IPS-15b (cell line): ENCODE measurements around the gene HK2.
"Not testable (repeated sequence)": the region's sequence is repeated elsewhere in the genome, so short reads cannot be mapped to it uniquely, and the experiment has no call there.

ENCODE experiments used
- H3K27me3 ChIP-seq: one replicate; pipeline ENCODE4 v1.6.1; 2013; ENCODE audit warnings: low read length; ENCODE audit not compliant: control insufficient read depth, insufficient read depth
- H3K36me3 ChIP-seq: one replicate; pipeline ENCODE4 v1.6.1; 2013; ENCODE audit warnings: low read length; ENCODE audit not compliant: control insufficient read depth, insufficient read depth
- H3K4me1 ChIP-seq: one replicate; pipeline ENCODE4 v1.6.1; 2013; ENCODE audit warnings: mild to moderate bottlenecking, low read length; ENCODE audit not compliant: control insufficient read depth, insufficient read depth
- H3K4me3 ChIP-seq: one replicate; pipeline ENCODE4 v1.5.1; 2013; ENCODE audit warnings: low read depth, low read length
- H3K9ac ChIP-seq: one replicate; pipeline ENCODE4 v1.6.1; 2013; ENCODE audit warnings: low read depth, mild to moderate bottlenecking, low read length
- H3K9me3 ChIP-seq: one replicate; pipeline ENCODE4 v1.6.1; 2013; ENCODE audit warnings: mild to moderate bottlenecking, low read length; ENCODE audit not compliant: control insufficient read depth, insufficient read depth

The HK2 gene

DNA sequence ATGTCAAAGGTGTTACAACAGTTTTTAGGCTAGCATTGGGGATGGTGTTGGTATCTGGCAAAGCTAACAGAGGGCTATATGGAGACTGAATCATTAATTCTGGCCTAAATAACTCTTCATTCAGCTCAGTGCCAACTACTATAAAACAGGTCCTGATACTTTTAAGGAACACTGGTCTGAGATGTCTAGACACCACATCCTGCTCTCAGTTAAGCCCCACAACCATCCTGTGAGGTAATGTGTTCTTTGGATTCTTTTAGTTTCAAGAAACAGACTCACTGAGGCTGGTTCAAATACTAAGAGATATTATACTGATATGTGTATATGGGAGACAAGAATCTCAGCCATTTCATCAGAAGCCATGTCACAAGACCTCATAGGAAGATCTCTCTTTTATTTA lies 14.2 kb upstream of the HK2 start:
- no peaks in the 10 kb centered on the region for H3K9me3 ChIP-seq
- no peaks in the 10 kb centered on the region for H3K4me1 ChIP-seq
- H3K4me3 ChIP-seq = no peak overlapping the region
- no peak overlapping the region for H3K9ac ChIP-seq
- H3K27me3 ChIP-seq = no peaks in the 10 kb centered on the region
- no peaks in the 10 kb centered on the region for H3K36me3 ChIP-seq

DNA sequence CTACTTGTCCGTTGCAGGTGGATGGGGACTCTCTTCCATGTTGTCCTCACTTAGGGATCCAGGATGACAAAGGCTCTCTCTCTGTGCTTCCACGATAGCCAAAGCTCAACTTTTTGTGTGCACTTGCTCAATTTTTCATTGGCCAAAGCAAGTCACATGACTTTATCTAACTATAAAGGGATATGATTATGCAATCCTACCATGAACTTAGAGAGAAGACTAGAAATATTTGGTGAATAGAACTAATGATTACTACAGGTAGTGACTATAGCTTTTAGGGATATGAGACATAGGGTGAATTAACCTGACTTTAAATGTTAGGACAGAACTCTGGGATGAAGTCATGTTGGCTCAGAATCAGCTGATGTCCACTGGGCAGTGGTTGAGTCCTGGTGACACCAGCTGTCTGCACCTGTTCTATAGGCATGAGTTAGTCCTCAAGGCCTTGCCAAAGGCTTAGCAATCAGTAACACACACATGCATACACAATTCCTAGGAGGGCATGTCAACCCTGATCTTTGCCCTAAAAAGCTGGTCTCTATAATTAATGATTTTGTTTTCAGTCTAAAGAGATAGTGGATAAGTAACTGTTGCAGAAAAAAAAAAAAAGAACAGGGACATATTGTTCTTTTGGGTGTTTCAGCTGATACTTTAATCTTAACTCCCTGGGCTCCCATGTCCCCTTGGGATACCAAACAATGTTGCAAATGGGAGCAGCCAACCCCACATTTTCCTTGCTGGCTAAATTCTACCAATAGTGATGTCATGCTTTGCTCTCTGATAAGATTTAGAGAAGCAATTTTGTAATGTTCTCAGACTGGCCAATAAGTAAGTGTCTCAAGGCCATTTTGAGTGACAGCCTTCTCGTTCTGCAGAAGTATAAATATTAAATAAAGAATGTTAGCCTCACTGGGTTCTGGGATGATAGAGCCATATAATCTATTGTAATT lies 12.5 kb upstream of the HK2 start:
- Histone ChIP-seq H3K9me3 (no peaks in the 10 kb centered on the region), H3K27me3 (no peaks in the 10 kb centered on the region), H3K4me1 (no peaks in the 10 kb centered on the region), H3K4me3 (no peak overlapping the region), H3K9ac (no peak overlapping the region), H3K36me3 (no peaks in the 10 kb centered on the region)

DNA sequence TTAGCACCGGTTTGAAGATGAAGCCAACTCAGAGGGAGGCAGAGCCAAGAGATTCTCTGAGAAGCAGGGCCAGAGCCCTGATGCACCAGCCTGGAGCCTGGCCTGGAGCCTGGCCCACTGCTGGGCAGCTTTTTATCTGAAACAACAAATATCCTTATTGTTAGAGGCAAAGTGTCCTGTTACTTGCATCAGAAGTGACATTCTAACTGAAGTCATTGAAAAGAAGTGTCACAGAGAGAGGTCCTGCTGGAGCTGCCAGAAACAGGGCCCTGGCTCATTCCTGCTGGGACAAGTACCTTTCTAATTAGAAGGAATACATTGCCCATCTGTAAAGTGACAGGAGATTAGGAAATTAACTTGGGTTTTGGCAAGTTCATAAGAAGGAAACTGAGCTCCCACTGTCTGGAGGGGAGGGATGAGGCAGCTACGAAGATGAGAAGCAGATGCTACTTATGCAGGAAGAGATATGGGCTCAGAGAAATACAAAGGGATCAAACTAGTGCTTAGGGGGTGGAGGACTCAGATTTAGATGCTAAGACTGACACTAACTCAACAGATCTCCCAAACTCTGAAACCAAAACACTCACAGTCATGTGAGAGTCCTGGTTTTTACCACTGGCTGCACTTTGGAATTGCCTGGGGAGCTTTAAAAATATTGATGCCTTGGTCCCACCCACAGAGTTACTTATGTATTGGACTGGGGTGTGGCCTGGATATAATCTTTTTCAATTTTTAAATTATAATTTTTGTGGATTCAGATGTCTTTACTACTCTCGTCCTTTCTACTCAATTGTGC lies 11.0 kb upstream of the HK2 start:
- Histone ChIP-seq H3K9me3 (no peaks in the 10 kb centered on the region), H3K9ac (no peak overlapping the region), H3K27me3 (no peaks in the 10 kb centered on the region), H3K4me3 (no peak overlapping the region), H3K4me1 (no peaks in the 10 kb centered on the region), H3K36me3 (no peaks in the 10 kb centered on the region)

DNA sequence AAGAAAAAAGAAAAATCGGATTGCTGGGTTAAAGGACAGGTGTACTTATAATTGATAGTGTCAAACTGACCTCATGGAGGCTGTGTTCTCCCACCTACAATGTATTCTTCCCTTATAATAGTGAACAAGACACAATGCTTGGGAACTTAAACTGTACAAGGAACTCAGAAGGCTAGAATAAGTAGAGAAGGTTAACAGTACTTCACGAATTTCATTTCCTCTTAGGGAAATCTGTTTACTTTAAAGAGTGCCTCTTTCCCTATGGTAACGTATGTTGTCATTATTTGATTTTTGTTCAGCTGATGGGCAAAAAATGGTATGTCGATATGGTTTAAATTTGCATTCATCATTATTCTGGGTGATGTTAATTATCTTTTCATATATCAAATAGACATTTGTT lies 9.2 kb upstream of the HK2 start:
- no peak overlapping the region for H3K4me3 ChIP-seq

DNA sequence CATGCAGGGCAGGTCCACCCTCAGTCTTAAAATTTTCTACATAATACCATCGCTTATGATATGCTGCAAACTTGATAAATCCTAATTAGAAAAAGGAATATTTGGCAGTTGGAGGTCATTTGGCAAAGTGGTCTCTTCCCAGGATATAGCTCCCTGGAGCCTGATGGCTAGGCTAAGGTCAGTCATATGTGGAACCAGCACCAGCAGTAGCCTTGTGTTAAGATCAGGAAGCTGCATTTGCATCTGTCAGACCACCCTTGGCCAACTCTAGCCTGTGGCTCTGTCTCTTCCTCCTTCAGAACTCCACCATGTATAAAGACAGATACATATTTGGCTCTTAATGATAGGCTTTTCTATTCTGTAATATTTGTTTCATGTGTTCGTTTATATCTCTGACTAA lies 5.4 kb upstream of the HK2 start:
- Histone ChIP-seq H3K27me3 (peaks cover 4% of the 10 kb centered on the region), H3K9ac (no peak overlapping the region), H3K36me3 (no peaks in the 10 kb centered on the region), H3K4me3 (no peak overlapping the region), H3K4me1 (peaks cover 5% of the 10 kb centered on the region), H3K9me3 (no peaks in the 10 kb centered on the region)

More for the DNA sequence above, 9.2 kb upstream of the HK2 start:
- Histone ChIP-seq H3K4me1 (no peaks in the 10 kb centered on the region), H3K27me3 (no peaks in the 10 kb centered on the region), H3K9ac (no peak overlapping the region), H3K9me3 (no peaks in the 10 kb centered on the region), H3K36me3 (no peaks in the 10 kb centered on the region)

DNA sequence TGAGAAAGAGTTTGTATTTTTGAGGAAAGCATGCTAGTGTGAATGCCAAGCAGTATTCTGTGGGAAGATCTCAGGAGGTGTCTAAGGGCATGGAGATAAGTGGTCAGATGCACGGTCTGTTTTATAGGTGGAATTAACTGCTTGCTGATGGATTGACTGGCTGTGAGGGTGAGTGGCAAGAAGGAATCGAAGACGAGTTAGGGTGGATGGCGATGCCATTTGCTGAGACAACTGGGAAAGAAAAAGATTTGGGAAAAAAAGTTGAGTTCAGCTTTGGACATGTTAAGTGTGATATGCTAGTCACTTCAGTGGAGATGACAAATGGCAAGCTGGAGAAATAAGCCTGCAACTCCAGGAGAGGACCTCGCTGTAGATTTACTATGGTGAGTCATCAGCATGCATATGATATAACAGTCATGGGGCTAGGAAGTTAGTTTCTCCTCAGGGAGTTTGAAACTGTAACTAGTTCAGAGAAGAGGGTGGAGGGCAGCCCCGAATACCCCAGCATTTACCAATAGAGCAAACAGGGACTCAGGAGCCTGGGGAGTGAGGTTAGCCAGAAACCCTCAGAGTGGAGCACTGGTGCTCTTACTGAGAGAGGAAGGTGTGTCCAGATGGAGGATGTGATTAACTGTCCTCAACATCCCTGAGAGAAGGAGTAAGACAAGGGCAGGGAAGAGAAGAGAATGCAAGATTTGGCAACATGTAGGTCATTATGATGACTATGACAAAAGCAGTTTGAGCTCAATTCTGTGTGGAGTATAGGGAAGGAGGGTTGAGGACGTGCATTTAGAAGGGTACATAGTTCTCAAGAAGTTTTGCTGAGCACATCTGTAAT lies 2.0 kb upstream of the HK2 start:
- peaks cover 10% of the 10 kb centered on the region for H3K4me1 ChIP-seq
- H3K36me3 ChIP-seq = no peaks in the 10 kb centered on the region
- H3K9ac ChIP-seq = no peak overlapping the region

DNA sequence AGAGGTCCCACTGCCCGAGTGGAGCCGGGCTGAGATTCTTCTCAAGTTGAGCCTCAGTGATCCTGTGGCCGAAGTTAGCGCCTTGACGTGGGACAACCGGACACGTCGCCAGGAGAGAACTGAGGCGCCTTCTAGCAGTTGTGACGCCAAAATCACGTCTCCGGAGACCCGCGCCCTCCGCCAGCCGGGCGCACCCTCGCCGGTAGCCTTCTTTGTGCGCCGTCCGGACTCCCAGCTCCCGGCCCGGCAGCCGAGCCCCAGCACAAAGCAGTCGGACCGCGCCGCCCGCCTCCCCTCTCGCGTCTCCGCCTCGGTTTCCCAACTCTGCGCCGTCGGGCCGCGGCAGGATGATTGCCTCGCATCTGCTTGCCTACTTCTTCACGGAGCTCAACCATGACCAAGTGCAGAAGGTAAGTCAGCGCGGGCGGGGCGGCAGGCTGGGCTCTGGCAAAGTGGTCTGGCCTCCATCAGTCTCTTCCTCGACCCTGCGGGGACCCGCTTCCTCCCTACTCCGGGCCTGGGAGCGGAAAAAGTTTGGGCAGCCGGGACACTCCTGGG lies 386 bp downstream of the HK2 start:
- peaks cover 15% of the 10 kb centered on the region for H3K4me1 ChIP-seq
- peak overlapping the region; percentile 80 for H3K4me3 ChIP-seq
- not testable (repeated sequence) for H3K36me3 ChIP-seq, H3K9me3 ChIP-seq, H3K27me3 ChIP-seq
- peak overlapping the region; percentile 86 for H3K9ac ChIP-seq

More for the DNA sequence above, 2.0 kb upstream of the HK2 start:
- Histone ChIP-seq H3K4me3 (no peak overlapping the region), H3K9me3 (no peaks in the 10 kb centered on the region), H3K27me3 (peaks cover 4% of the 10 kb centered on the region)

DNA sequence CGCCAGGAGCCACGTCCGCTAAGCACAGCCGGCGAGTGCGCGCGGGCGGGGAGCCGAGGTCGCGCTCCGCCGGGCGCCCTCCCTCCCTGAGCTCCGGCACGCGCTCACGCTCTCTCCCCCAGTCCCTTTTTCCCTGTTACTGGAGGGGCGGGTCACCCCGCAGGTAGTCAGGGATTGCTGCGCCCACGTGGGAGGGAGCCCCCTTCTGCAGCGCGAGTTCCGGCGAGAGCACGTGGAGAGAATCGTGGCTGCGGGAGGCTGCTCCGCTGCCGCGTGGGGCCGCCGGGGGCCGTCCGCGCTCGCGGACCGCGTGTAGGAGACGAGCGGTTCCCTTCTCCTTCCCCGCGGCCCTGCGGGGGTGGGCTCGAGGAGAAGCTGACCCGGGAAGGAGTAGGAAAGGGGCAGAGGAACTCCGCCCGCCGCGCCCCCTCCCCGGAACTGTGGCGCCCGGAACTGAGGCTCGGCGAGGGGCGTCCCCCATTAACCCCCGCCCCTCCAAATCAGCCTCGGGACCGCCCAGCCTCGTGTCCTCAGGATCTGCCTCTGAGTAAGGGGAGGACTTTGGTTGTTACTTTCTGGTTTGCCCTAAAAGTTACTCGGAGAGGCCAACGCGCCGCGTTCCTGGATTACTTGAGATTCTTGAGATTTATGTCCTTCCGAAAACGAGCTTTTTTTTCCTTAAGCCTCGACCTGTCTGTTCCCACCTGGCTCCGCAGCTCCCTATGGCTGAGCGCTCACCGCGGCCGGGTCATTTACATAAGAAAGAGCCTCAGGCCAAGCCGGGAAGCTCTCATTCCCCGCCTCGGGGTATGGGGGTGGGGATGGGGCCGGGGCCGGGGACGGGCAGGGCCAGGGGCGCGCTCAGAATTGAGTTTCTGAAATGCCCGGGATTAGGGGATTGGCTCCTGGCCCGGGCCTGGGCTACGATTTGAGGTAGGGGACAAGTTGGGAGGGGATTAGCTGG lies 1.1 kb downstream of the HK2 start:
- Histone ChIP-seq H3K36me3 (no peaks in the 10 kb centered on the region), H3K27me3 (peaks cover 4% of the 10 kb centered on the region), H3K4me3 (peak overlapping the region; percentile 80), H3K4me1 (peaks cover 15% of the 10 kb centered on the region), H3K9me3 (no peaks in the 10 kb centered on the region), H3K9ac (peak overlapping the region; percentile 86)

DNA sequence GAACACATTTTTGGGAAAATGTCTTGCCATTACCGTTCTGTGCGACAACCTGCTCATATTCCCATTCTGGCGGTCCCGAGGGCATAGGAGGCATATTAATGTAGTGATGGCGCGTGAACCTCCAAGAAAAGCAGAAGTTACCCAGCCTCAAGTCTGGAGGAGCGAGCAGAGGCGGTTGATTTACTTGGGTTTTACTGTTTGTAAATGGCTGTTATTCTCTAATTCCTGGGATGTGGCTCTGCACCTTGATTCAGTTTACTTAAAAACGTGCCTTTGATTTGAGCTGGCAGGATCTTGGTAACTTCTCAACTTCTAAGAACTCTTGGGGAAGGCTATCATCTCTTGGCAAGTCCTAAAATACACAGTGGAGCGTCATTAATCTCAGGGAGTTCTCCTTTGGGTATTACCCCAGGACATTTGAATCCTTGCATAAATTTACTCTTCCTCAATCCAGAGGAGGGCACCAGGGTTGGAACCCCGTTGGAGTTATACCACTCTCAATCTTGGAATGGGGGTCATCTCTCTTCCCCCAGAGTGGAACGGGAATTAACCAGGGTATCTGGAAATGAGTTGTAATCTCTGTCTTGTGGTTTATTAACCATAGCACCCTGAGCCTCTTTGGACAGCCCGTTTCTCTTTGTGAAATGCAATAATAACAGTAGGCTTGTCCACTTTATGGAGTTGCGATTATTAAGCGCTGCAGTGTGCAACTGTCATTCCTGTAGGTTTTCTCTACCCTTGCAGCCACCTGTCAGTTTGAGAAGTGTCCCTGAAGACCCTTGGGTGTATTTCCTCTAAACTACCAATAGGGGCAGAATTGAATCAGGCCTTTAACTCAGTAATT lies 2.1 kb downstream of the HK2 start:
- H3K27me3 ChIP-seq = peaks cover 4% of the 10 kb centered on the region
- no peaks in the 10 kb centered on the region for H3K36me3 ChIP-seq
- peak overlapping the region; percentile 69 for H3K4me3 ChIP-seq
- no peaks in the 10 kb centered on the region for H3K9me3 ChIP-seq
- H3K9ac ChIP-seq = no peak overlapping the region
- H3K4me1 ChIP-seq = peaks cover 15% of the 10 kb centered on the region
